Astrocyte (in vitro differentiated cells and primary cell): Measurements from ENCODE around the gene MORN5. TPM values are rescaled to one million over a fixed set of nuclear protein-coding genes. Genes with fewer than 3 reads are reported as not detected.
A peak's percentile ranks its signal among the peaks of the same experiment; 100 is the strongest.

Source experiments
- DNase-seq: peaks from one replicate; pipeline ENCODE4 v3.0.0-alpha.2; 2010; ENCODE audit warnings: low read depth
- FAIRE-seq: peaks from 2 replicates; lab custom pipeline; 2011; peaks lifted over from hg19 to GRCh38; lab: Jason Lieb, UNC
- H2AFZ ChIP-seq: 2 replicates; pipeline ENCODE4 v1.6.0; 2012; ENCODE audit warnings: low read depth, low read length, inconsistent platforms
- H3K27ac ChIP-seq: 2 replicates; pipeline ENCODE4 v1.5.1; 2011; ENCODE audit warnings: low read depth, low read length, inconsistent platforms
- H3K27me3 ChIP-seq: 2 replicates; pipeline ENCODE4 v1.6.0; 2011; ENCODE audit warnings: low read length, inconsistent platforms; ENCODE audit not compliant: insufficient read depth
- H3K36me3 ChIP-seq: 2 replicates; pipeline ENCODE4 v1.5.1; 2011; ENCODE audit warnings: low read length, inconsistent platforms; ENCODE audit not compliant: insufficient read depth
- H3K4me1 ChIP-seq: 2 replicates; pipeline ENCODE4 v1.5.1; 2011; ENCODE audit warnings: low read length, inconsistent platforms; ENCODE audit not compliant: insufficient read depth
- H3K4me2 ChIP-seq: 2 replicates; pipeline ENCODE4 v1.6.0; 2012; ENCODE audit warnings: low read length, inconsistent platforms
- H3K4me3 ChIP-seq: 2 replicates; pipeline ENCODE4 v1.5.1; 2011; ENCODE audit warnings: low read depth, mild to moderate bottlenecking, low read length, inconsistent platforms; ENCODE audit not compliant: insufficient read depth
- H3K79me2 ChIP-seq: 2 replicates; pipeline ENCODE4 v1.6.0; 2012; ENCODE audit warnings: mild to moderate bottlenecking, low read length, inconsistent platforms; ENCODE audit not compliant: insufficient read depth
- H3K9ac ChIP-seq: 2 replicates; pipeline ENCODE4 v1.6.0; 2012; ENCODE audit warnings: mild to moderate bottlenecking, low read length, inconsistent platforms
- H3K9me3 ChIP-seq: 2 replicates; pipeline ENCODE4 v1.5.1; 2012; ENCODE audit warnings: low read depth, mild to moderate bottlenecking, low read length, inconsistent platforms; ENCODE audit not compliant: insufficient read depth
- H4K20me1 ChIP-seq: 2 replicates; pipeline ENCODE4 v1.6.0; 2012; ENCODE audit warnings: low read length, inconsistent platforms; ENCODE audit not compliant: insufficient read depth
- H3K27ac Mint-ChIP-seq: one replicate; pipeline ENCODE4 v1.8.0; 2021; ENCODE audit warnings: mild to moderate bottlenecking, mixed read lengths; ENCODE audit not compliant: unreplicated experiment
- H3K27me3 Mint-ChIP-seq: one replicate; pipeline ENCODE4 v1.8.0; 2021; ENCODE audit warnings: low read depth, mixed read lengths; ENCODE audit not compliant: unreplicated experiment
- H3K36me3 Mint-ChIP-seq: one replicate; pipeline ENCODE4 v1.8.0; 2021; ENCODE audit warnings: low read depth, mixed read lengths; ENCODE audit not compliant: unreplicated experiment
- H3K4me1 Mint-ChIP-seq: one replicate; pipeline ENCODE4 v1.8.0; 2021; ENCODE audit warnings: low read depth, mixed read lengths; ENCODE audit not compliant: unreplicated experiment
- H3K4me3 Mint-ChIP-seq: one replicate; pipeline ENCODE4 v1.8.0; 2021; ENCODE audit warnings: mild to moderate bottlenecking, moderate library complexity, mixed read lengths; ENCODE audit not compliant: unreplicated experiment
- H3K9me3 Mint-ChIP-seq: one replicate; pipeline ENCODE4 v1.8.0; 2021; ENCODE audit warnings: mild to moderate bottlenecking, mixed read lengths; ENCODE audit not compliant: unreplicated experiment
- EZH2 ChIP-seq: IDR thresholded peaks from 2 replicates; pipeline ENCODE4 v1.6.1; 2012; ENCODE audit warnings: mild to moderate bottlenecking, low read length, inconsistent platforms; ENCODE audit not compliant: insufficient read depth
- total RNA-seq: library from RNA; stranded (reverse); gene quantifications from 2 replicates; pipeline ENCODE4 v1.2.1, GENCODE V29; 2021
- TF ChIP-seq, protein P1 (sequence below): IDR thresholded peaks from 2 replicates; pipeline ENCODE4 v1.5.1; 2011; ENCODE audit warnings: low read depth, mild to moderate bottlenecking, inconsistent platforms, low read length, moderate library complexity; ENCODE audit not compliant: insufficient read depth

MORN5 gene
- total RNA-seq, 1 donor from 2014 or later: not detected

DNA sequence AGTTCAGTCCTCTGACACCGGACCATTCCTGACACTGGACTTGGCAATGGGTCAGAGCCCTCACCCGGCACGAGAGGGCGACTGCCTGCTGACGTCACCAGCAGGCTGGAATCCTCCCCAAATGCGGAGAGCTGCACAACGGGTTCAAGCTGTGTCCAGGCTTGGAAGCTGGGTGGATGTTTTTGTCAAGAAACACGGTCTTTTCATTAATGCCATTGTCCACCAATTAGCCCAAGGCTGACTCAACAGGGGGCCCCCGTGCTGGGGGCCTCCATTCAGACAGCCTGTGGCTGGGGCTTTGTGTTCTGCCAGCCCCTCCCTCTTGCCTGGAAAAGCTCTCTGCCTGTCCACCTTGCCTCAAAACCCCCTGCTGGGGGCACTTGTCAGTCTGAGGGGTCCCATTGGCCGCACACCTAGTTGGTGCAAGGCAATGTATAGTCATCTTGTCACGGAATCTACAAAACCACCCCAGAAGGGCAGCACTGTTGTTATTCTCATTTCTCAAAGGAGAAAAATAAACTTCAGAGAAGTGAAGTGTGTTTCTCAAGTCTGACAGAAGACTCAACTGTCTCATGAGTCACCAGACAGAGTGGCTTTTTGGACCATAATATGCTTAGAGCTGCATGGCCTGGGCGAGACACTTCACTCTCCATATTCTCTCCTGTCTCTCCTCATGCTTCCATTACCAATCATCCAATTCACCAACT is 24.7 kb upstream of the MORN5 start:
- Histone ChIP-seq H3K4me3 (no peak overlapping the region), H4K20me1 (no peaks in the 10 kb centered on the region), H3K27me3 (peaks cover 2% of the 10 kb centered on the region), H3K4me1 (peaks cover 11% of the 10 kb centered on the region), H3K27ac (no peak overlapping the region), H2AFZ (peak overlapping the region; percentile 17), H3K79me2 (no peaks in the 10 kb centered on the region), H3K4me2 (peak overlapping the region; percentile 57), H3K9me3 (no peaks in the 10 kb centered on the region), H3K9ac (no peak overlapping the region), H3K36me3 (no peaks in the 10 kb centered on the region)
- Mint-ChIP-seq H3K36me3 (no peaks in the 10 kb centered on the region), H3K27ac (peak overlapping the region; percentile 63), H3K4me1 (peaks cover 11% of the 10 kb centered on the region), H3K9me3 (peaks cover 3% of the 10 kb centered on the region), H3K4me3 (peak overlapping the region; percentile 67), H3K27me3 (peaks cover 16% of the 10 kb centered on the region)
- DNase-seq: no peak
- TF ChIP-seq, protein P1, sequence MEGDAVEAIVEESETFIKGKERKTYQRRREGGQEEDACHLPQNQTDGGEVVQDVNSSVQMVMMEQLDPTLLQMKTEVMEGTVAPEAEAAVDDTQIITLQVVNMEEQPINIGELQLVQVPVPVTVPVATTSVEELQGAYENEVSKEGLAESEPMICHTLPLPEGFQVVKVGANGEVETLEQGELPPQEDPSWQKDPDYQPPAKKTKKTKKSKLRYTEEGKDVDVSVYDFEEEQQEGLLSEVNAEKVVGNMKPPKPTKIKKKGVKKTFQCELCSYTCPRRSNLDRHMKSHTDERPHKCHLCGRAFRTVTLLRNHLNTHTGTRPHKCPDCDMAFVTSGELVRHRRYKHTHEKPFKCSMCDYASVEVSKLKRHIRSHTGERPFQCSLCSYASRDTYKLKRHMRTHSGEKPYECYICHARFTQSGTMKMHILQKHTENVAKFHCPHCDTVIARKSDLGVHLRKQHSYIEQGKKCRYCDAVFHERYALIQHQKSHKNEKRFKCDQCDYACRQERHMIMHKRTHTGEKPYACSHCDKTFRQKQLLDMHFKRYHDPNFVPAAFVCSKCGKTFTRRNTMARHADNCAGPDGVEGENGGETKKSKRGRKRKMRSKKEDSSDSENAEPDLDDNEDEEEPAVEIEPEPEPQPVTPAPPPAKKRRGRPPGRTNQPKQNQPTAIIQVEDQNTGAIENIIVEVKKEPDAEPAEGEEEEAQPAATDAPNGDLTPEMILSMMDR: no peak
- TF ChIP-seq EZH2: no peak
- FAIRE-seq: no peak

GRCh38 chr9:122135529-122135859 is 24.2 kb upstream of the MORN5 start:
- no peak overlapping the region for H2AFZ ChIP-seq
- Mint-ChIP-seq H3K4me1 (peaks cover 11% of the 10 kb centered on the region), H3K9me3 (peaks cover 3% of the 10 kb centered on the region), H3K27me3 (peaks cover 15% of the 10 kb centered on the region), H3K4me3 (no peak overlapping the region), H3K36me3 (no peaks in the 10 kb centered on the region), H3K27ac (no peak overlapping the region)
- no peak for TF ChIP-seq EZH2
- TF ChIP-seq, protein P1: no peak
- DNase-seq (no peak), FAIRE-seq (no peak)
- no peaks in the 10 kb centered on the region for H4K20me1 ChIP-seq
- H3K27me3 ChIP-seq: peaks cover 2% of the 10 kb centered on the region
- H3K4me3 ChIP-seq: no peak overlapping the region
- H3K36me3 ChIP-seq: no peaks in the 10 kb centered on the region
- no peak overlapping the region for H3K4me2 ChIP-seq
- peaks cover 11% of the 10 kb centered on the region for H3K4me1 ChIP-seq
- no peaks in the 10 kb centered on the region for H3K9me3 ChIP-seq
- no peak overlapping the region for H3K9ac ChIP-seq
- no peaks in the 10 kb centered on the region for H3K79me2 ChIP-seq
- H3K27ac ChIP-seq: no peak overlapping the region

- H3K36me3 ChIP-seq: peaks cover 9% of the 10 kb centered on the region
- DNase-seq: no peak
- Mint-ChIP-seq H3K27ac (no peak overlapping the region), H3K4me1 (peaks cover 11% of the 10 kb centered on the region), H3K27me3 (peaks cover 5% of the 10 kb centered on the region), H3K36me3 (peaks cover 9% of the 10 kb centered on the region), H3K4me3 (no peak overlapping the region), H3K9me3 (no peaks in the 10 kb centered on the region)
- no peaks in the 10 kb centered on the region for H4K20me1 ChIP-seq
- H3K9me3 ChIP-seq: no peaks in the 10 kb centered on the region
- peaks cover 2% of the 10 kb centered on the region for H3K27me3 ChIP-seq
- no peak overlapping the region for H3K4me2 ChIP-seq
- H3K27ac ChIP-seq: no peak overlapping the region
- H2AFZ ChIP-seq: no peak overlapping the region
- no peak overlapping the region for H3K4me3 ChIP-seq
- H3K4me1 ChIP-seq: peaks cover 7% of the 10 kb centered on the region
- no peaks in the 10 kb centered on the region for H3K79me2 ChIP-seq
- no peak for FAIRE-seq
- no peak overlapping the region for H3K9ac ChIP-seq
- TF ChIP-seq EZH2: no peak
- TF ChIP-seq, protein P1: no peak
Measured at GRCh38 chr9:122138560-122139268, 21.0 kb upstream of the MORN5 start.
